Measurements from ENCODE around the gene SMYD1.

DNA sequence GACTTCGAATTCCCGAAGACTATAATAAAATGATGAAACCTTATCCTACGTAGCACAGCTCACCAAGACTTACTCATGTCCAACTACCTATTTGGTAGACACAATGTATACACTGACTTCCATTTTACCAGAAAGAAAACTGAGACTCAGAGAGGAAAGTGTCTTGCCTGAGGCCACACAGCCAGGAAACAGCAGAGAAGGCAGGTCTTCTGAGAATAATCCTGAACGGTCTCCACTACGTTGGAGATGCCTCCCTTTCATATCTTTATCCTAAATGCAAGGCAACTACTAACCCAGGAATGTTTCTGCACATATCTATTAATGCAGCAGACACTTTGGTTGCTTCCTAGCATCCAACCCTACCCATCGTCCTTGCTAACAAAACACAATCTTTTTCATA is 72.2 kb downstream of the SMYD1 start:
- no peak for TF ChIP-seq CTCF (IDR thresholded peaks at IDR 0.05)
- no peak for TF ChIP-seq POLR2AphosphoS5 (IDR thresholded peaks at IDR 0.05)
- TF ChIP-seq POLR2A (IDR thresholded peaks at IDR 0.05), result no peak
- TF ChIP-seq EP300 (IDR thresholded peaks at IDR 0.05), result no peak

Measured in upper lobe of left lung (tissue), 4 donors.